Fibroblast of villous mesenchyme (primary cell): ENCODE data around the gene PSMD5. TPM values are rescaled to one million over a fixed set of nuclear protein-coding genes. Genes with fewer than 3 reads are reported as not detected.

Source experiments
- DNase-seq: peaks from one replicate; pipeline ENCODE4 v3.0.0-alpha.2; 2010; ENCODE audit warnings: low read depth
- H3K4me3 ChIP-seq: 2 replicates; pipeline ENCODE4 v1.5.1; 2011; ENCODE audit warnings: low read depth, mild to moderate bottlenecking, low read length
- total RNA-seq: library from RNA; depleted of rRNA; stranded (reverse); fragments of >200 nt; gene quantifications from 2 replicates; pipeline ENCODE4 v1.2.3, GENCODE V29; 2012
- TF ChIP-seq, protein P1 (sequence below): IDR thresholded peaks from 2 replicates; pipeline ENCODE4 v1.5.1; 2012; ENCODE audit warnings: low read depth, mild to moderate bottlenecking, low read length; ENCODE audit not compliant: insufficient read depth

Gene PSMD5
- total RNA-seq, 1 donor, result 50.1 TPM

GRCh38 chr9:120857481-120857880 lies 14.8 kb upstream of the PSMD5 start:
- DNase-seq, result no peak
- TF ChIP-seq, protein P1, sequence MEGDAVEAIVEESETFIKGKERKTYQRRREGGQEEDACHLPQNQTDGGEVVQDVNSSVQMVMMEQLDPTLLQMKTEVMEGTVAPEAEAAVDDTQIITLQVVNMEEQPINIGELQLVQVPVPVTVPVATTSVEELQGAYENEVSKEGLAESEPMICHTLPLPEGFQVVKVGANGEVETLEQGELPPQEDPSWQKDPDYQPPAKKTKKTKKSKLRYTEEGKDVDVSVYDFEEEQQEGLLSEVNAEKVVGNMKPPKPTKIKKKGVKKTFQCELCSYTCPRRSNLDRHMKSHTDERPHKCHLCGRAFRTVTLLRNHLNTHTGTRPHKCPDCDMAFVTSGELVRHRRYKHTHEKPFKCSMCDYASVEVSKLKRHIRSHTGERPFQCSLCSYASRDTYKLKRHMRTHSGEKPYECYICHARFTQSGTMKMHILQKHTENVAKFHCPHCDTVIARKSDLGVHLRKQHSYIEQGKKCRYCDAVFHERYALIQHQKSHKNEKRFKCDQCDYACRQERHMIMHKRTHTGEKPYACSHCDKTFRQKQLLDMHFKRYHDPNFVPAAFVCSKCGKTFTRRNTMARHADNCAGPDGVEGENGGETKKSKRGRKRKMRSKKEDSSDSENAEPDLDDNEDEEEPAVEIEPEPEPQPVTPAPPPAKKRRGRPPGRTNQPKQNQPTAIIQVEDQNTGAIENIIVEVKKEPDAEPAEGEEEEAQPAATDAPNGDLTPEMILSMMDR, result no peak
- no peak overlapping the region for H3K4me3 ChIP-seq

DNA sequence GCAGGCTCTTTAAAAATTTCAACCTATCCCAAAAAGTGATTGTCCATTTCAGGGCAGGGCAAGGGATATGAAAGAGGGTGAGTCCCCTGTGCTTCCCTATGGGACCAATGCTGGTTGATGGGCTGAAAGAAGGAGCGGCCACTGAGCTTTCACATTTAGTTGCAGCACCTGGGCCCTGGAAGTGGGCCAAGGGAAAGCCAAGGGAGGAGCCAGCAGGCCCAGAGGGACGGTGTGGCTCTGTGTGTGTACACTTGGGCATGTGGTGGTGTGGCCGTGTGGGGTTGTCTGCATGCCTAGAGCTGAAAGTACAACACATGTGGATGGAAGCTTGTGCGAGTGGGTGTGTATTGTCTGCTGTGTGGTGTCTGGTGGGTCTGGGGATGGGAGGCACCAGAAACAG lies 14.0 kb upstream of the PSMD5 start:
- no peak for DNase-seq
- TF ChIP-seq, protein P1, result no peak
- H3K4me3 ChIP-seq, result no peak overlapping the region

DNA sequence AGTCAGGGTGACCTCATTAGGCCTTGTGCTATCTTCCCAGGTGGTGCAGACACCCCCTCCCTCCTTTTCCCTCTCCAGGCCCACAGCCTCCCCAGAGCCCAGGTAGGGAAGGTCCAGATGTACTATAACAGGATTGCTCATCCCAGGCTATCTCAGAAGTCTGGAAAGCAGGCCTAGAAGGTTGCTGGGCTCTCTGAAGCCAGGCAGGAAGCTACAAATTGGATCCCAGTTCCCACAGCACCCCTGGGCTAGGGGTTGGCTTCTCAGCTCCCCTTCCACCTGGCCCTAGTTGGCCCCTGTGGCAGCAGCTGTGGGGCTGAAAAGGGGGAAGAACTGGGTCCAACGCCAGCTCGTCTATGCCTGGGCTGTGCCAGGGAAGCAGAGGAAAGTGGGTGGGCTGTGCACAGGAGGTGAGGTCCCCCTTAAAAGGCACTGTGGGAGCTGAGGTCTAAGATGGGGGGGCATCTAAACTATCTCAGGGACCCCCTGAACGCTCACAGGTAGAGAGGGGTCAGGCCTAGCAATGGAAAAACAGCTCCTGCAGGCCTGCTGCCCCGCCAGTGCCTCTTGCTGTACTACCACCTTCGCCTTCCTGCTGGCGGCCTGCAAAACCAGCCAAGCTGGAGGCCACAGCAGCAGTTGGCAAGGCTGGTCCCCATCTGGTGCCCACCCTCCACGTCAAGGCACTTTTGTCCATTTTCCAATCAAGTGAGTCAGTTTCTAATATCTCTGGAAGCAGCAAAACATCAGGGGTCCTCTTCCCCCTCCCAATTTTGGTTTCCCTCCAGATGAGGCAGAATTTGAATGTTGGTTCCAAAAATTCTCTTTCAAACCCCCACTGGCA lies 13.3 kb upstream of the PSMD5 start:
- H3K4me3 ChIP-seq, result no peak overlapping the region
- TF ChIP-seq, protein P1, result no peak
- no peak for DNase-seq

GRCh38 chr9:120854596-120855327 lies 12.0 kb upstream of the PSMD5 start:
- H3K4me3 ChIP-seq, result no peak overlapping the region
- DNase-seq, result peak; percentile 18
- TF ChIP-seq, protein P1, result no peak

DNA sequence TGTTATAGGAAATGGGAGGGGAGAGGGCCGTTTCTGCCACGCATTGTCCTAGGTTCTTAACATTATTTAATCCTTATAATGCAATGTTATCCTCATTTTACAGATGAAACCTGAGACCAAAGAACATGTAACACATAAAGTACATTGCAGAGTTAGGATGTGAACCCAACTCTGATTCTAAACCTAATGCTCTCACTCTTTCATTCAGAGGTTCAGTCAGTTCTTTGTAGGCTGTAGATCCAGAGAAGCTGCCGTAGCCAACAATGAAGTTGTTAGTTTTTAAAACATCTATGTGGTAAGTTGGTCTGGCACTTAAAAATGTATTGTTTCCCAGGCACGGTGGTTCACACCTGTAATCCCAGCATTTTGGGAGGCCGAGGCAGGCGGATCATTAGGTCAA lies 10.5 kb upstream of the PSMD5 start:
- no peak overlapping the region for H3K4me3 ChIP-seq
- TF ChIP-seq, protein P1, result no peak
- no peak for DNase-seq

DNA sequence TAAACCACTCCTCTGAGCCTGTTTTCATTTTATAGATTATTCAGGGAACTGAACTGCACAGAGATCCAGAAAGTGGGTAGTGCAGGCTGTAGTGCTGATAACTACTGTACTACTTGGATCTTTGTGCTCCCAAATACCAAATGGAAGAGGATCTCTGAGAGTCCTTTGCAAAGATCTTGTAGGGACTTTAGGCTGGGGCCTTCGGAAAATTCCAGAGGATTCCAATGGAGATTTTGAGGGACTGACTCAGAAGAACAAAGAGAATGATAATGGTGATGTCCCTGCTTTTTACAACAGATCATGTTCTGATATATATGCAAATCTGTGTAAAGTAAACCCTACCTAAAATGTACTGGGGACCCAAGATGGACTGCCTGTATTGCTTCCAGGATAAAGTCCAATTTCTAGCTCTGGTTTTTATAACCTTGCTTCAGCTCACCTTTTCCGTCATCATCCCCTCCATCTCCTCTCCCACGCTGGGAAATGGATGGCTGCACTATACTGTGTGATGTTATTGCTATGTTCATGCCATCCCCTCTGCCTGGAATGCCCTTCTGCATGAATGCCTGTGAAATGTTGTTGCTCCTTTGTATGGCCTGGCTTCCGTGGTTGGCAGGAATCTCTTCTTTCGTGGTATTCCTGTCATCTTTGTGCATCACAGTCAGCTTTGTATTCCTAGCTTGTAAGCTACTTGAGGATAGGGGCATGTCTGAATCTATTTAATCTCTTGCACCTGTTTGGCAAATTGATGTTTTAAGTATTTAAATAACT lies 9.7 kb upstream of the PSMD5 start:
- DNase-seq, result no peak
- H3K4me3 ChIP-seq, result no peak overlapping the region
- TF ChIP-seq, protein P1, result no peak
